Measurements from ENCODE around the gene APBB1.

- TF ChIP-seq, protein P1, sequence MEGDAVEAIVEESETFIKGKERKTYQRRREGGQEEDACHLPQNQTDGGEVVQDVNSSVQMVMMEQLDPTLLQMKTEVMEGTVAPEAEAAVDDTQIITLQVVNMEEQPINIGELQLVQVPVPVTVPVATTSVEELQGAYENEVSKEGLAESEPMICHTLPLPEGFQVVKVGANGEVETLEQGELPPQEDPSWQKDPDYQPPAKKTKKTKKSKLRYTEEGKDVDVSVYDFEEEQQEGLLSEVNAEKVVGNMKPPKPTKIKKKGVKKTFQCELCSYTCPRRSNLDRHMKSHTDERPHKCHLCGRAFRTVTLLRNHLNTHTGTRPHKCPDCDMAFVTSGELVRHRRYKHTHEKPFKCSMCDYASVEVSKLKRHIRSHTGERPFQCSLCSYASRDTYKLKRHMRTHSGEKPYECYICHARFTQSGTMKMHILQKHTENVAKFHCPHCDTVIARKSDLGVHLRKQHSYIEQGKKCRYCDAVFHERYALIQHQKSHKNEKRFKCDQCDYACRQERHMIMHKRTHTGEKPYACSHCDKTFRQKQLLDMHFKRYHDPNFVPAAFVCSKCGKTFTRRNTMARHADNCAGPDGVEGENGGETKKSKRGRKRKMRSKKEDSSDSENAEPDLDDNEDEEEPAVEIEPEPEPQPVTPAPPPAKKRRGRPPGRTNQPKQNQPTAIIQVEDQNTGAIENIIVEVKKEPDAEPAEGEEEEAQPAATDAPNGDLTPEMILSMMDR (conservative IDR thresholded peaks at IDR 0.05; ENCODE audit: low read depth, low read length): no peak
- TF ChIP-seq POLR2A (IDR thresholded peaks at IDR 0.05; ENCODE audit: low read depth, low read length) (no peak), CEBPB (IDR thresholded peaks at IDR 0.05; ENCODE audit: low read depth, low read length) (no peak), BHLHE40 (IDR thresholded peaks at IDR 0.05; ENCODE audit: low read depth, low read length) (no peak), FOS (IDR thresholded peaks at IDR 0.05; ENCODE audit: low read depth, low read length) (no peak), SMC3 (IDR thresholded peaks at IDR 0.05; ENCODE audit: low read depth, low read length) (no peak), RAD21 (IDR thresholded peaks at IDR 0.05; ENCODE audit: low read length) (no peak), MAFK (IDR thresholded peaks at IDR 0.05; ENCODE audit: low read depth, low read length) (no peak), MXI1 (IDR thresholded peaks at IDR 0.05; ENCODE audit: borderline replicate concordance, low read depth, low read length) (no peak), MAZ (IDR thresholded peaks at IDR 0.05; ENCODE audit: borderline replicate concordance, low read depth, low read length) (no peak)
- TF ChIP-seq, protein P2, sequence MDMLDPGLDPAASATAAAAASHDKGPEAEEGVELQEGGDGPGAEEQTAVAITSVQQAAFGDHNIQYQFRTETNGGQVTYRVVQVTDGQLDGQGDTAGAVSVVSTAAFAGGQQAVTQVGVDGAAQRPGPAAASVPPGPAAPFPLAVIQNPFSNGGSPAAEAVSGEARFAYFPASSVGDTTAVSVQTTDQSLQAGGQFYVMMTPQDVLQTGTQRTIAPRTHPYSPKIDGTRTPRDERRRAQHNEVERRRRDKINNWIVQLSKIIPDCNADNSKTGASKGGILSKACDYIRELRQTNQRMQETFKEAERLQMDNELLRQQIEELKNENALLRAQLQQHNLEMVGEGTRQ (IDR thresholded peaks at IDR 0.05; ENCODE audit: low read depth, low read length): no peak
- TF ChIP-seq, protein P3, sequence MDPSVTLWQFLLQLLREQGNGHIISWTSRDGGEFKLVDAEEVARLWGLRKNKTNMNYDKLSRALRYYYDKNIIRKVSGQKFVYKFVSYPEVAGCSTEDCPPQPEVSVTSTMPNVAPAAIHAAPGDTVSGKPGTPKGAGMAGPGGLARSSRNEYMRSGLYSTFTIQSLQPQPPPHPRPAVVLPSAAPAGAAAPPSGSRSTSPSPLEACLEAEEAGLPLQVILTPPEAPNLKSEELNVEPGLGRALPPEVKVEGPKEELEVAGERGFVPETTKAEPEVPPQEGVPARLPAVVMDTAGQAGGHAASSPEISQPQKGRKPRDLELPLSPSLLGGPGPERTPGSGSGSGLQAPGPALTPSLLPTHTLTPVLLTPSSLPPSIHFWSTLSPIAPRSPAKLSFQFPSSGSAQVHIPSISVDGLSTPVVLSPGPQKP (IDR thresholded peaks at IDR 0.05; ENCODE audit: borderline replicate concordance, low read depth, low read length): no peak
Observed at GRCh38 chr11:6397156-6397555, 21.7 kb downstream of the APBB1 start.
